CMK (cell line): ENCODE results near the gene CXCR1.
"Not testable (repeated sequence)": the region's sequence is repeated elsewhere in the genome, so short reads cannot be mapped to it uniquely, and the experiment has no call there.

Experiments used
- DNase-seq: peaks from one replicate; pipeline ENCODE4 v3.0.0-alpha.2; 2010; ENCODE audit warnings: low read depth

The CXCR1 gene

GRCh38 chr2:218161644-218162043 is 5.1 kb downstream of the CXCR1 start:
- DNase-seq, result no peak

GRCh38 chr2:218155953-218156479 is 10.7 kb downstream of the CXCR1 start:
- no peak for DNase-seq

DNA sequence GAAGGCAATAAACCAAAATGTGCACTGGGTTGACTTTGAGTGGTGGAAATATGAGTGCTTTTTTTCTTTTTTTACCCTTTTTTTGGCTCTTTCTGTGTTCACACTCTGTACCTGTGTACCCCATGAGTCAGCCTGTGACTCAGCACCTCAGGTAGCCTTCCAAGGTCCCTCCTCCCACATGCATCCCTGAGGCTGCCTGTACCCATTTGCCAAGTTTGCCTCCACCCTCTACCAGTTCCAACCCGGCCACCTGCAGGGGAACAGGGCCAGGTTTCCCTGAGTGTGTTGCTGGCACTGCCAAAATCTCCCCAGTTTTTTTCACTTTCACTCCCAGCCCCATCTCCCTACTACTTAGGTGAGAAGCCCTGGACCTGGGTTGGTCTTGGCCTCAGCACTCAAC is 14.0 kb downstream of the CXCR1 start:
- no peak for DNase-seq

- no peak for DNase-seq
Measured at GRCh38 chr2:218152172-218152571, 14.6 kb downstream of the CXCR1 start.

GRCh38 chr2:218149848-218150440 is 16.8 kb downstream of the CXCR1 start:
- no peak for DNase-seq

DNA sequence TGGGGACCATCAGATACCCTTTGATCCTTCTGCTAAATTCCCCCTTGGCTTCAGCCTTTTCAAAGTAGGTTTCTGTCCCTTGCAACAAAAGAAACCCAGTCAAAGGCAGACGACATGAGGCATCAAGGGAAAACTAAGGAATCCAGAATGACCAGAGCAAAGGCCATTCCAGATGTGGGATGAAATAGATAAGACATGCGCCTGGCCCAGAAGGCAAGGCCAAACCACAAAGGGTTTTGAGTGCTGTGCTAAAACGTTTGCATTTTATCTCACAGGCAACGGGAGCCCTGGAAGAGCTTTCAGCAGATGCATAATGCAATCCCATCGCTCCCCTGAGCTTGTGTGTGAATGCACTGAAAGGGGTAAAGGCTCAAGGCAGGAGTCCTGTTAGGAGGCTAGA is 17.7 kb downstream of the CXCR1 start:
- no peak for DNase-seq

GRCh38 chr2:218146056-218146455 is 20.7 kb downstream of the CXCR1 start:
- DNase-seq, result no peak

DNA sequence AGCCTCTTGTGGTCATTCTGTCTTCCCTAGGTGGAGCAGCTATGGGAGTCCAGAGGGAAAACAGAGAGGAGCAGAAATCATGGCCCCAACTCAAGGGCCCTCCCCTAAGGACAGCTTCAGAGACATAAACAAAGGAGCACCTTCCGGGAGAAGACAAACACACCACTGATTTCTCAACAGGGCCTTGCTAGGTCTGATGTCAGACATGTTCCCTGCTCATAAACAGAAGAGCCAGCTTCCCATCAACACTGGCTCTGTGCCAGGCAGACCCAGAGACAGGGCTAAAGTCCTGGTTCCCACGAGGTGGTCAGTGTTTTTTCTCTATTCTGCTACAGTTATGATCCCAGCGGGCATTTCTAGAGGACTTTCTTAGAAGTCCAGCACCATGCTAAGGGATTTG is 21.6 kb downstream of the CXCR1 start:
- DNase-seq, result no peak

- DNase-seq, result no peak
Measured at GRCh38 chr2:218138047-218138446, 28.7 kb downstream of the CXCR1 start.

- no peak for DNase-seq
Measured at GRCh38 chr2:218137514-218137913, 29.2 kb downstream of the CXCR1 start.

- no peak for DNase-seq
Measured at GRCh38 chr2:218130822-218131221, 35.9 kb downstream of the CXCR1 start.

DNA sequence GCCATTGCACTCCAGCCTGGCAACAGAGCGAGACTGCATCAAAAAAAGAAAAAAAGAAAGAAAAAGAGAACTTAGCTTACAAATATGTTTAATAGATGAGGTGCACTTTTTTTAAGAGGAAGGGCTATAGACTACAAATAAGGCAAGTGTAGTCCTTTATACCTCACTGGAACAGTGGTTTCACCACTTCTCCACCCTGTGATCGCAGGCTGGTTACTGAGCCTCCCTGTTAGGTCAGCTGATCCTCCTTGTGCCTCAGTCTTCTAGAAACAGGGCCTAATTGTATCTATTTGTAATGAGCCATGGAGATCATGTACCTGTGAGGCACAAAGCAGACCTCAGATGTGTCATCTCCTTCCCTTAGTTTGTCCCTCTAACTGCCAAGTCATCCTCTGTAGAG is 36.4 kb downstream of the CXCR1 start:
- DNase-seq, result no peak

DNA sequence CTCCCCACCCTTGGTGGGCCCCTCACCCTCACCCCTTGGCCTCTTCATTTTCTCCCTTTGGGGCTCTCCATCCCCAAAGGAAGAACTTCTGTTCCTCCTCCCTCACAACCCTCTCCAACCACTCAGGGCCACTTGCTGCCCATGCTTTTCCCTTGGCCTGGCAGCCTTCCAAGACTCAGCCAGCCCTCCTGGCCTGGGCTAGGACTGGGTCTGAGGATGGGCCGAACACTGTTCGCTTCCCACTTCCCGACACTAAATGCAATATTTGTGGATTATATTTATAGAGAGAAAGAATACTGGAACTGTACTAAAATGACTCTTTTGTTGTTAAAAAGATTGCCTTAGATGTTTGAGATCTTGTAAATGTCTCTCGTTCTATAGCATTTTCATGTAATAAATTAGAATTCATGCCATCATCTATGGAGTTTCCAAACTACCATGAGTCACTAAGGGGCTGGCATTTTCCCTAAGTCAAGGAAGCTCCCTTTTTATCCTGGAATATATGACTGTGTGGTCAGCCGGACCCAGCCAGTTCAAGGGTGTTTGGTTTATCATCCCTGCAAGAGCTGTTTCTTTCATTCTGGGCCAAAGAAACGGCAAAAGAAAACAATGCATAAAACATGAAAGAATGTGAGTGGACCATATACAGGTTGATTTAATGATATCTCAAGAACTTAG is 37.2 kb downstream of the CXCR1 start:
- no peak for DNase-seq

- no peak for DNase-seq
Measured at GRCh38 chr2:218128781-218129457, 37.8 kb downstream of the CXCR1 start.

DNA sequence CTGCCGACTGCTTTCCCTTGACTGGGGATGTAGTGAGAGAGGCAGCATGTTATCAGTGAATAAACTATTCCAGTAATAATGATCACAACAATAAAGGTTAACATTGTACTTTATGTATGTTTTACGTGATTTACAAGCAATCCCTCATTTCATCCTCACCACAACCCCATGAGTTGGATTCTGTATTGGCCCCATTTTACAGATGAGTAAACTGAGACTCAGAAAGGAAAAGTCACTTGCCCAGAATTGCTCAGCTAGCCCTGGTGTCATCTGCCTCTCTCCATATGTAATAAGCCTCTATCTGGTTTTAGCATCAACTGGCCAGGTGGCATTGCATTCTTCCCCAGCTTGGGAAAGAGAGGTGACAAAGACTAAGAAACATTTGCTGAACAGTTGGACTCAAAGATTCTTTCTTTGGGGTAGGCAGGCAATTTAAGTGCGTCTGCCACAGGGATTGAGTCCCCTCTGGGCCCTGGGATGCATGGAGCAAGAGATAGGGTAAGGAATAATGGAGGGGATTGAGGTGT is 38.8 kb downstream of the CXCR1 start:
- no peak for DNase-seq

- no peak for DNase-seq
Measured at GRCh38 chr2:218125626-218126080, 41.1 kb downstream of the CXCR1 start, which contains the start of gene CXCR2. Gene CXCR2 (plus strand): TSS chr2:218126028. CDS start chr2:218134802, 8,774 bp downstream.

DNA sequence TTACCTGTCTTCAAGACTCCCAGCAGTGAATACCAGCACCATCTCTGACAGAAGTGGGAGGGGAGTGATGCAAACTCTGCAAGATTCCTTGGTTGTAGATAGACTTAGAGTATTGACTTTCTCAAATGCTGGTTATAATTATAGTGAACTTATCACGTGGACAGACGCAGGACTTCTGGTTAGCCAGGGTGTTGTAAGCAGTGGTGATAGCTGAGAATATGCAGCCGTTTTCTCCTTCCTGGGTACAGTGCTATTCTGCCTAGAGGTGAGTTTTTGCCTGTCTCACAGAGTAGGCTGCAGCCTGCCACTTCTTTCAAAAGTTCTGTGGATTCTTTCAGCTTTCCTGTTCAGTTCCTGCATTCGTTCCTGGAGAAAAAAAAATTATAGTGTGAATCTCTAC is 41.7 kb downstream of the CXCR1 start:
- DNase-seq, result no peak

DNA sequence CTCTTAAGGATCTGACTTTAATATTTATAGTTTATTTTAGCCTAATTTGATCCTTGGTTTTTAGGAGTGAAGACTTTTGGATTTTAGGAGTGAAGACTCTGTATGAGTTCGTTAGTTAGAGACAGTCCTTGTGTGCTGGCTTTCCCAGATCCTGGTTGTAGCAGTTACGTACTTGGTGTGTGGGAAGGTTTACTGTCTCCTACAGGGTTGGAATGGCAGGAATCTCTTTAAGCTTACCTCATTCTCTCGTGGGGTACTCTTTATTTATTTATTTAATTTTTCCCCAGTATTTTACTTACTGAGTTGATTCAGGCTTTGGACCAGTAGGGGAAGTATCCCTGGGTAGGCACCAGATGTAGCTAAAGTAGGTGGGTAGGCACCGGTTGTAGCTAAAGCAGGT is 42.8 kb downstream of the CXCR1 start:
- DNase-seq, result no peak

- not testable (repeated sequence) for DNase-seq
Measured at GRCh38 chr2:218122286-218122685, 44.5 kb downstream of the CXCR1 start.

DNA sequence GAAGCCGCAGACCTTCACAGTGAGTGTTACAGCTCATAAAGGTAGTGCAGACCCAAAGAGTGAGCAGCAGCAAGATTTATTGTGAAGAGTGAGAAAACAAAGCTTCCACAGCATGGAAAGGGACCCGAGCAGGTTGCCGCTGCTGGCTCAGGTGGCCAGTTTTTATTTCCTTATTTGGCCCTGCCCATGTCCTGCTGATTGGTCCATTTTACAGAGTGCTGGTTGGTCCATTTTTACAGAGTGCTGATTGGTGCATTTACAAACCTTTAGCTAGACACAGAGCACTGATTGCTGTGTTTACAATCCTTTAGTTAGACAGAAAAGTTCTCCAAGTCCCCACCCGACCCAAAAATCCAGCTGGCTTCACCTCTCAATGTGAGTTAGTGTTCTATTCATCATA is 45.0 kb downstream of the CXCR1 start:
- DNase-seq, result not testable (repeated sequence)
